ENCODE data around the gene ZNF821. TPM values are rescaled to one million over a fixed set of nuclear protein-coding genes. Genes with fewer than 3 reads are reported as not detected.
"Not testable (repeated sequence)": the region's sequence is repeated elsewhere in the genome, so short reads cannot be mapped to it uniquely, and the experiment has no call there.

Gene ZNF821
- total RNA-seq, 6 experiments from 2014 or later, result 1.3 to 3.8 (median 1.7) TPM

- Histone ChIP-seq H3K27me3 (no peaks in the 10 kb centered on the region), H3K4me1 (peaks cover 0 to 6% (median 3%) of the 10 kb centered on the region in 4 donors), H3K4me3 (no peak overlapping the region), H3K36me3 (no peaks in the 10 kb centered on the region), H3K27ac (no peak overlapping the region), H3K9me3 (no peaks in the 10 kb centered on the region)
- intact Hi-C loops (cut with DNase I), result no loop called here
- WGBS (ENCODE audit: insufficient coverage, low coverage, low lambda C conversion rate, missing lambda C conversion rate), result 100% methylated on average over 1 of the region's 1 CpG
- DNase-seq (no peak), ATAC-seq (no peak)
- TF ChIP-seq POLR2A (IDR thresholded peaks at IDR 0.05), result no peak
- TF ChIP-seq CTCF (IDR thresholded peaks at IDR 0.05), result no peak
Observed at GRCh38 chr16:71869089-71869488, 14.9 kb downstream of the ZNF821 start.

GRCh38 chr16:71867939-71868338 lies 16.0 kb downstream of the ZNF821 start:
- Histone ChIP-seq H3K9me3 (no peaks in the 10 kb centered on the region), H3K36me3 (no peaks in the 10 kb centered on the region), H3K27ac (no peak overlapping the region), H3K27me3 (no peaks in the 10 kb centered on the region), H3K4me3 (no peak overlapping the region), H3K4me1 (peaks cover 0 to 13% (median 3%) of the 10 kb centered on the region in 4 donors)
- intact Hi-C loops (cut with DNase I), result no loop called here
- WGBS (ENCODE audit: insufficient coverage, low coverage, low lambda C conversion rate, missing lambda C conversion rate), result 100% methylated on average over 3 of the region's 3 CpGs
- no peak for DNase-seq
- no peak for ATAC-seq
- TF ChIP-seq POLR2A (IDR thresholded peaks at IDR 0.05) (no peak), CTCF (IDR thresholded peaks at IDR 0.05) (no peak)

- H3K27ac ChIP-seq; ATAC-seq; H3K4me3 ChIP-seq; H3K27me3 ChIP-seq; H3K36me3 ChIP-seq; DNase-seq; H3K9me3 ChIP-seq; intact Hi-C loops (cut with DNase I): not testable (repeated sequence)
- WGBS (ENCODE audit: insufficient coverage, low coverage, low lambda C conversion rate, missing lambda C conversion rate), result 100% methylated on average over 6 of the region's 6 CpGs
- H3K4me1 ChIP-seq, result peaks cover 0 to 13% (median 3%) of the 10 kb centered on the region in 4 donors
Observed at GRCh38 chr16:71867175-71867574, 16.8 kb downstream of the ZNF821 start.

- Histone ChIP-seq H3K36me3 (no peaks in the 10 kb centered on the region), H3K4me3 (no peak overlapping the region), H3K27ac (no peak overlapping the region), H3K9me3 (no peaks in the 10 kb centered on the region), H3K4me1 (peaks cover 0 to 13% (median 3%) of the 10 kb centered on the region in 4 donors), H3K27me3 (no peaks in the 10 kb centered on the region)
- no peak for ATAC-seq
- WGBS (ENCODE audit: insufficient coverage, low coverage, low lambda C conversion rate, missing lambda C conversion rate), result 93% methylated on average over 7 of the region's 7 CpGs
- TF ChIP-seq CTCF (IDR thresholded peaks at IDR 0.05) (no peak), POLR2A (IDR thresholded peaks at IDR 0.05) (no peak)
- intact Hi-C loops (cut with DNase I), result no loop called here
- no peak for DNase-seq
Observed at GRCh38 chr16:71865173-71865863, 18.7 kb downstream of the ZNF821 start.

- Histone ChIP-seq H3K36me3 (peaks cover 0 to 6% (median 0%) of the 10 kb centered on the region in 4 donors), H3K27me3 (no peaks in the 10 kb centered on the region), H3K4me3 (no peak overlapping the region), H3K27ac (no peak overlapping the region), H3K4me1 (peaks cover 0 to 16% (median 3%) of the 10 kb centered on the region in 4 donors), H3K9me3 (no peaks in the 10 kb centered on the region)
- ATAC-seq (peak; percentile 74 to 93 (median 88)), DNase-seq (peak in 2 of 3 donors; percentile 62 to 72)
- 56% methylated on average over 1 of the region's 5 CpGs for WGBS (ENCODE audit: insufficient coverage, low coverage, low lambda C conversion rate, missing lambda C conversion rate)
- intact Hi-C loops (cut with DNase I), result no loop called here
- TF ChIP-seq CTCF (IDR thresholded peaks at IDR 0.05) (no peak), POLR2A (IDR thresholded peaks at IDR 0.05) (no peak)
Observed at GRCh38 chr16:71863995-71864394, 20.0 kb downstream of the ZNF821 start.

Measured in right lobe of liver (tissue), 6 donors.